WI38 (cell line): ENCODE data around the gene OBSCN.

Experiments
- H3K4me3 ChIP-seq: 2 replicates; pipeline ENCODE4 v1.5.1; 2011; ENCODE audit warnings: low read depth, mild to moderate bottlenecking, control low read depth, low read length
- TF ChIP-seq, protein P1 (sequence below): IDR thresholded peaks from 2 replicates; pipeline ENCODE4 v1.5.1; 2012; ENCODE audit warnings: low read depth, mild to moderate bottlenecking, control low read depth, low read length

OBSCN gene

DNA sequence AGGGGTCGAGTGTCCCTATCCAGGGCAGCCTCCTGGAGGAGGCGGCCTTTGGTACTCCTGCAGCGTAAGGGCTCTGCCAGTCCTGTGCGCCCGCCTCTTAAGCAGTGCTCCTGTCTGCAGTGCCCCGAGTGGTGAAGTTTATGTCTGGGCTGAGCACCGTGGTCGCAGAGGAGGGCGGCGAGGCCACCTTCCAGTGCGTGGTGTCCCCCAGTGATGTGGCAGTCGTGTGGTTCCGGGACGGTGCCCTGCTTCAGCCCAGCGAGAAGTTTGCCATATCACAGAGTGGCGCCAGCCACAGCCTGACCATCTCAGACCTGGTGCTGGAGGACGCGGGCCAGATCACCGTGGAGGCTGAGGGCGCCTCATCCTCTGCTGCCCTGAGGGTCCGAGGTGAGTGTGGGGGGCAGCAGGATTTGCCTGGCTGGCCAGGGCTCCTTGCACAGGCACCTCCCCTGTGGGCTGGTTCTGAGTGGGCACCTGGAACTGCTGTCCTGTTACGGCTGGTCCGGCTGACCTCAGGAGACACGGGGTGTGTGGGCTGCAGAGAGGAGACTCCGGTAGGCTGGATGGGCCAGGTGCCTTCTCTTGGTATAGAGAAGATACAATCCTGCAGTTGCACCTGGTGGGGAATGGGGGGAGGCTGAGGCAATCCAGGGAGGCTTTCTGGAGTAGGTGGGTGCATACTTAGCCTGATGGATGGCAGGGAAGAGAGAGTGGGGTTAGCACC lies 66.8 kb downstream of the OBSCN start:
- no peak overlapping the region; the same call in 1 of the 2 replicates for H3K4me3 ChIP-seq
- TF ChIP-seq, protein P1, sequence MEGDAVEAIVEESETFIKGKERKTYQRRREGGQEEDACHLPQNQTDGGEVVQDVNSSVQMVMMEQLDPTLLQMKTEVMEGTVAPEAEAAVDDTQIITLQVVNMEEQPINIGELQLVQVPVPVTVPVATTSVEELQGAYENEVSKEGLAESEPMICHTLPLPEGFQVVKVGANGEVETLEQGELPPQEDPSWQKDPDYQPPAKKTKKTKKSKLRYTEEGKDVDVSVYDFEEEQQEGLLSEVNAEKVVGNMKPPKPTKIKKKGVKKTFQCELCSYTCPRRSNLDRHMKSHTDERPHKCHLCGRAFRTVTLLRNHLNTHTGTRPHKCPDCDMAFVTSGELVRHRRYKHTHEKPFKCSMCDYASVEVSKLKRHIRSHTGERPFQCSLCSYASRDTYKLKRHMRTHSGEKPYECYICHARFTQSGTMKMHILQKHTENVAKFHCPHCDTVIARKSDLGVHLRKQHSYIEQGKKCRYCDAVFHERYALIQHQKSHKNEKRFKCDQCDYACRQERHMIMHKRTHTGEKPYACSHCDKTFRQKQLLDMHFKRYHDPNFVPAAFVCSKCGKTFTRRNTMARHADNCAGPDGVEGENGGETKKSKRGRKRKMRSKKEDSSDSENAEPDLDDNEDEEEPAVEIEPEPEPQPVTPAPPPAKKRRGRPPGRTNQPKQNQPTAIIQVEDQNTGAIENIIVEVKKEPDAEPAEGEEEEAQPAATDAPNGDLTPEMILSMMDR = no peak

DNA sequence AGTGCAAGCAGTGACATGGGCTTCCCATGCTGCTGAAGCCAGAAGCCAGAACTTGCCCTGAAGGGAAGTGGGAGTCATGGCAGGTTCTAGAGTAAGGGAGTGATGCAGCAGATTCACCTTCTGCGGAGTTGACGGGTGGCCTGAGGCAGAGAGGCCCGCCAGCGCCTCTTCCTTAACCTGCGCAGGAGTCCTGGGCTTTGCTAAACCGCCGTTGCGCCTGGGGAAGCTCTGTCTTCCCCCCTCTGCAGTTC lies 67.3 kb downstream of the OBSCN start:
- TF ChIP-seq, protein P1 = no peak

DNA sequence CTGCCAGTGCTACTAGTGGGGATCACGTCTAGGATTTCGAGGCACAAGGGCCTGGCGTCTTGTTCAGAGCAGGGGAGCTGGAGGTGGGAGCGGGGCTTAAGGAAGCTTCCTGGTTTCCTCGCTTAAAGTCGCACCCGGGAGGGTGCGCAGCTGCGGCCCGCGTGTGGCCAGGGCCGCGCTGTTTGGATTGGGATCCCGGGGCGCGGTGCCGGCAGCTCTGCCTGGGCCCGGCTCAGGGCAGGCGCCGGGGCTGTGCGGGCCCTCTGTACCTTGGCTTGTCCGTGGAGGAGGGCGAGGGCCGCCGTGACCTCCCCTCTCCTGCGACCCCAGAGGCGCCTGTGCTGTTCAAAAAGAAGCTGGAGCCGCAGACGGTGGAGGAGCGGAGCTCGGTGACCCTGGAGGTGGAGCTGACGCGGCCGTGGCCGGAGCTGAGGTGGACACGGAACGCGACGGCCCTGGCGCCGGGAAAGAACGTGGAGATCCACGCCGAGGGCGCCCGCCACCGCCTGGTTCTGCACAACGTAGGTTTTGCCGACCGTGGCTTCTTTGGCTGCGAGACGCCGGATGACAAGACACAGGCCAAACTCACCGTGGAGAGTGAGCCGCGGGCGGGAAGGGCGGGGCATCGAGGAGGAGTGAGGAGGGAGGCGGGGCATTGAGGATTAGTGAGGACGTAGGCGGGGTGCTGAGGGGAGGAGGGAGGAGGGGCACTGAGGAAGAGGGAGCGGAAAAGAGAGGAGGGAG lies 67.8 kb downstream of the OBSCN start:
- H3K4me3 ChIP-seq = peak overlapping the region; percentile 65
- TF ChIP-seq, protein P1 = no peak

More for the DNA sequence above, 67.3 kb downstream of the OBSCN start:
- peak overlapping the region; percentile 65 for H3K4me3 ChIP-seq

DNA sequence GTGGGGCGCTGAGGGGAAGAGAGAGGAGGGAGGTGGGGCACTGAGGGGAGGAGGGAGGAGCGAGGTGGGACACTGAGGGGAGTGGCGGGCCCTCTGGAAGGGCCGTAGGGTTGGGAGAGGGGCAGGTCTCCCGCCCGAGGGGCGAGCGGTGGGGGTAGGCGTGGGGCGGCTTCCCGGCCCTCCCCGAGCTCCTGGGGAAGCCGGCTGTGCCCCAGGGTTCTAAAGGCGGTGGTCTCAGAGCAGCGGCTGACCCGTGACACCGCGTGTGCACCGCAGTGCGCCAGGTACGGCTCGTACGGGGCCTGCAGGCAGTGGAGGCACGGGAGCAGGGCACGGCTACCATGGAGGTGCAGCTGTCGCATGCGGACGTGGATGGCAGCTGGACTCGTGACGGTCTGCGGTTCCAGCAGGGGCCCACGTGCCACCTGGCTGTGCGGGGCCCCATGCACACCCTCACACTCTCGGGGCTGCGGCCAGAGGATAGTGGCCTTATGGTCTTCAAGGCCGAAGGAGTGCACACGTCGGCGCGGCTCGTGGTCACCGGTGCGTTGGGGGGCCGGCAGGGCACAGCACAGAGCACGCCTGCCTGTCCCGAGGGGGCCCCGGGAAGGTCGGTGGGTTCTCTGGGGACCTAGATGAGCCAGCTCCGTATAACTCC lies 68.5 kb downstream of the OBSCN start:
- H3K4me3 ChIP-seq = peak overlapping the region; percentile 65; the same call in 1 of the 2 replicates
- TF ChIP-seq, protein P1 = no peak

DNA sequence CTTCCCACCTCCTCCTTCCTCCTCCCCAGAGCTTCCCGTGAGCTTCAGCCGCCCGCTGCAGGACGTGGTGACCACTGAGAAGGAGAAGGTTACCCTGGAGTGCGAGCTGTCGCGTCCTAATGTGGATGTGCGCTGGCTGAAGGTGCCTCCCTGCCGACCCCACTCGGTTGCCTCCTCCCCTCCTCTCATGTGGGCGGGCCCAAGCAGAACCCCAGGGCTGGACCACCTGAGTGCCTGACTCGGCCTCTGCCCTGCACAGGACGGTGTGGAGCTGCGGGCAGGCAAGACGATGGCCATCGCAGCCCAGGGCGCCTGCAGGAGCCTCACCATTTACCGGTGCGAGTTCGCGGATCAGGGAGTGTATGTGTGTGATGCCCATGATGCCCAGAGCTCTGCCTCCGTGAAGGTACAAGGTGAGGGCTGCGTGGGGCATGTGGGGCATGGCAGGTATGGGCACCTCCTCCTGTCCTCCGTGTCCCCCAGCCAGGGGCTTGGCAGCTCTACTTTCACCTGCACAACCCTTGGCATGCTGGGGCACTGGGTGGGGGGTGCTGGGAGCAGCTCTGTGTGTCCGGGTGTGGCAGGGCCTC lies 69.2 kb downstream of the OBSCN start:
- no peak overlapping the region for H3K4me3 ChIP-seq

DNA sequence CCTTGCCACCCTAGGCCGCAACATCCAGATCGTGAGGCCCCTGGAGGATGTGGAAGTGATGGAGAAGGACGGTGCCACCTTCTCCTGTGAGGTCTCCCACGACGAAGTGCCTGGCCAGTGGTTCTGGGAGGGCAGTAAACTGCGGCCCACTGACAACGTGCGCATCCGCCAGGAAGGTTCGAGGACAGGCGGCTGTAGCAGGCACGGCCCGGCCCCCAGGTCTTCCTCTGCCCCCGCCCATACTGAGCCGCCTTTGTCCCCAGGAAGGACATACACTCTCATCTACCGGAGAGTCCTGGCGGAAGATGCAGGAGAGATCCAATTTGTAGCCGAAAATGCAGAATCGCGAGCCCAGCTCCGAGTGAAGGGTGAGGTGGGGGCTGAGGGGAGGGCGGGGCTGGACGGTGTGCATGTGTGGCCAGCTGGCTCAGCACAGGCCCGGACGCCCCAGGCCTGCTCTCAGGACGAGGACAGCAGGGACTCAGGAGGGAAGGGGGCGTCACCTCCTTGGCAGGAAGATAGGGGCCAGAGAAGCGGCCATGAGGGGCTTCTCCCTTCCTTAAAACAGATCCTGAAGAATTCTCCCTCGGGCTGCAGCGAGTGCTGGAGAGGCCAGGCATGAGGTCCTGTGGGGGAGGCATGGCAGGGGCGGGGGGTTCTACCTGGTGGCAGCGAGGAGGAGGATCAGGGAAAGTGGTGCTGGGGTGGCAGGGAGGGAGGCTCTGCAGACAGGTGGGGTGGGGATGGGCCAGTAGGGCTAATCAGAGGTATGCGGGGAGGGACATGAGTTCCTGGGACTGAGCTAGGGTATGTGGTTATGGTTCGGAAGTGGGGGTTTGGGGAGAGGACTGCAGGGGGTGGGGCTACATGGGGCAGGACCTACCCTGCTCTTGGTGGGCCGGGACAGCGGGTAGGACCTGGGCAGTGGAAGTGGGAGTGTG lies 69.9 kb downstream of the OBSCN start:
- H3K4me3 ChIP-seq = no peak overlapping the region
- TF ChIP-seq, protein P1 = no peak

More for the DNA sequence above, 69.2 kb downstream of the OBSCN start:
- TF ChIP-seq, protein P1 = no peak
